Measurements from ENCODE around the gene NPAS2. TPM values are rescaled to one million over a fixed set of nuclear protein-coding genes. Genes with fewer than 3 reads are reported as not detected.

Gene NPAS2
- 1 to 10 TPM in 1 of 2 experiments, under 1 TPM in 1; 0.55 to 1.4 TPM for total RNA-seq

DNA sequence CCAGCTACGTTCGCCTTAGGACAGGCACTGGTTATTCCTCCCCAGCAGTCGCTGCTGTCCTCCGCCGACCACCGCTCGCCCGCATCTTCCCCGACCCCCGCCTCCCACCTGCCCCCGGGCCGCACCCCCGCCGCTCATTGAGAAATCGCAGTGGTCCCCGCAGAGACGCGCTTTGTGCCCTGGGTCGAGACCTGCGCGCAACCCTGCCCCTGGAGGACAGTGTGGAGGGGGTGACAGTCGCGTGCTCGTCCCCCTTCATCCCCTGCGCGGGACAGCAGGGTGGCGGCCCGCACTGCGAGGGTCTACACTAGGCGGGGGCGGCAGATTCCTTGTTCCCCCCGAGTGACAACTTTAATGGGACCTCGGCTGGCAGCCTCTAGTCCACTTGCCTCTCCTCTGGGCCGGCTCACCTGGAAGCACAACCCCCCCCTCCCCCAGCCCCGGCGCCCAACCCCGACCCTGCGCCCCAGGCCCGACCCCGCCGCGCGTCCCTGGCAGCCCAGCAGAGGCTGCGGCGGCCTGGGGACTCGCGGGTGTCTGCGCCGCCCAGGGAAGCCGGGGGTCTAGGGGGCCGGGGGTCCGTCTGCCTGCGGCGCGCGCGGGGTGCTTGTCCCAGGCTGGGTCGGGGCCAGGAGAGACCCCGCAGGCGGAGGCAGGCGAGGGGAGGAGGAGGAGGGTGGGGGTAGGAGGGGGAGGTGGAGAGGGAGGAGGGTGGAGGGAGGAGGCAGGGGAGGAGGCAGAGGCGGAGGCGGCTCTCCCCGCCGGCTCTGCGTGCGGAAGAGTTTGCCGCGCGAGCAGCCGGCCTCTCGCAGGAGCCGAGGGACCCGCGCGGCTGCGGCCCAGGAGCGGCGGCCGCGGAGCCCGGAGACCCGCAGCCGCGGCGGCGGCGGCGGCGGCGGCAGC lies at the start of gene NPAS2:
TSS of gene NPAS2 (plus strand) at position 770 of the 903 bp plus-strand sequence. CDS start 84,616 bp downstream, outside the sequence.
- peaks cover 8% of the 10 kb centered on the region for H3K4me1 Mint-ChIP-seq
- no peaks in the 10 kb centered on the region for H3K9me3 Mint-ChIP-seq
- H3K4me3 Mint-ChIP-seq, result peak within 1 kb of the TSS; percentile 6
- H3K27ac Mint-ChIP-seq, result no peak within 1 kb of the TSS
- H3K27me3 Mint-ChIP-seq, result peaks cover 56% of the 10 kb centered on the region
- ChIA-PET POLR2A (no interaction called here), CTCF (no interaction called here)
- no peak for DNase-seq
- no peaks in the 10 kb centered on the region for H3K36me3 Mint-ChIP-seq (ENCODE audit: low read depth)

DNA sequence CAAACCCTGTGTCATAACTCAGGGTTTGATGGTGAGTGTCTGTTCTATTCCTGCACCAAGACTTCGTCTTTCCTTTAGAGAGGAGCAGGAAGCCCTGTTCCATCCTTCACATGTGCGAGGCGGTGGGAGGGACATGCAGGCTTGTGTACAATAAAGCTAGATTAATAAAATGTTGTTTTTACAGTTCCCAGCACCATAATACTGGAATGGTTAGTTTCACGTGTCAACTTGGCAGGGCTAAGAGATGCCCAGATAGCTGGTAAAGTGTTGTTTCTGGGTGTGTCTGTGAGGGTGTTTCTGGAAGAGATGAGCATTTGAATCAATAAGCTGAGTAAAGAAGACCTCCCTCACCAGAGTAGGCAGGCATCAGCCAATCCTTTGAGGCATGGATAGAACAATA lies 48.8 kb upstream of the NPAS2 start:
- H3K4me3 Mint-ChIP-seq, result no peak overlapping the region
- no peak overlapping the region for H3K27ac Mint-ChIP-seq
- ChIA-PET POLR2A (no interaction called here), CTCF (no interaction called here)
- no peaks in the 10 kb centered on the region for H3K4me1 Mint-ChIP-seq
- no peaks in the 10 kb centered on the region for H3K9me3 Mint-ChIP-seq
- peaks cover 8% of the 10 kb centered on the region for H3K27me3 Mint-ChIP-seq
- H3K36me3 Mint-ChIP-seq (ENCODE audit: low read depth), result no peaks in the 10 kb centered on the region
- no peak for DNase-seq

GRCh38 chr2:100773538-100773937 lies 46.4 kb upstream of the NPAS2 start:
- CTCF ChIA-PET, result no interaction called here
- Mint-ChIP-seq H3K27me3 (peaks cover 7% of the 10 kb centered on the region), H3K36me3 (ENCODE audit: low read depth) (no peaks in the 10 kb centered on the region), H3K4me1 (no peaks in the 10 kb centered on the region), H3K9me3 (no peaks in the 10 kb centered on the region), H3K4me3 (no peak overlapping the region), H3K27ac (no peak overlapping the region)
- POLR2A ChIA-PET, result interaction anchor here (1.1 kb wide), 1 partner anchor 16 kb away, joined by 4 read pairs; no protein-coding TSS in a partner anchor
- no peak for DNase-seq

- no peaks in the 10 kb centered on the region for H3K9me3 Mint-ChIP-seq
- CTCF ChIA-PET, result interaction anchor here (1.9 kb wide), 1 partner anchor 169 kb away, joined by 4 read pairs; no protein-coding TSS in a partner anchor
- H3K4me3 Mint-ChIP-seq, result no peak overlapping the region
Observed at GRCh38 chr2:100776445-100776844, 43.5 kb upstream of the NPAS2 start.

DNA sequence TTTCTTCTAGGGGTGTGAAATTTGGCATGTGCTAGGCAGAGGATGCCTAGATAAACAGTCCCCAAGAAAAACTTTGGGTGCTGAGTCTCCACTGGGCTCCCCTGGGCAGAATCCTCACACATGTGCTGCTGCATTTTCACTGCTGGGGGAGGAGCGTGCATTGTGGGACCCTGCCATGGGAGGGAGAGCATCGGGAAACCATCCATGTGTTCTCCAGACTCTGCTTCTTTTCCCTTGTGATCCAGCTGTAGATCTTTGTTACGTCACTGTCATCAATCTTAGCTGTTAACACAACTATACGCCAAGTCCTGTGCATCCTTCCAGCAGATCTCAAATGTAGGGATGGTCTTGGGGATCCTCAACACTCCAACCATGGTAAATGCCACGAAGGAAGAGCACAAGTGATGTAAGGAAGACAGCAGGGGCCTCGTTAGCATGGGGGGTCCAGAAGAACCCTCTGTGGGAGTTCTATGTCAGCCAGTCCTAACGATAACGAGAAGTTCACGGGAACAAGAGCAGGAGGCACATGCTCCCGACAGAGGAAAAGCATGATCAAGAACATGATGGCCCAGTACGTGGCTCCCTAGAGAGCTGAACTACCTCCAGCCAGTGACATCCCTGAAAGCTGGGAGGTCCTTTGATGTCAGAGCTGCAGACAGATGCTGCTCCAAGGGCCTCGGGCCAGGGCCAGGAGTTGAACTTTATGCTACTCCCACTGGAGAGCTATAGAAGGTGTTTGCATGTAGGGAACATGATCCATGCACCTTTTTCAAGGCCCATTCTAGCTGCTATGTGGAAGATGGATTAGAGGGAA lies 41.1 kb upstream of the NPAS2 start:
- Mint-ChIP-seq H3K27me3 (peaks cover 7% of the 10 kb centered on the region), H3K4me1 (no peaks in the 10 kb centered on the region), H3K27ac (no peak overlapping the region), H3K36me3 (ENCODE audit: low read depth) (no peaks in the 10 kb centered on the region), H3K9me3 (no peaks in the 10 kb centered on the region), H3K4me3 (no peak overlapping the region)
- CTCF ChIA-PET, result no interaction called here
- POLR2A ChIA-PET, result no interaction called here
- no peak for DNase-seq

More at GRCh38 chr2:100776445-100776844, 43.5 kb upstream of the NPAS2 start:
- Mint-ChIP-seq H3K27me3 (peaks cover 7% of the 10 kb centered on the region), H3K4me1 (no peaks in the 10 kb centered on the region), H3K36me3 (ENCODE audit: low read depth) (no peaks in the 10 kb centered on the region), H3K27ac (no peak overlapping the region)
- no peak for DNase-seq
- POLR2A ChIA-PET, result no interaction called here

- DNase-seq, result no peak
- H3K27me3 Mint-ChIP-seq, result peaks cover 2% of the 10 kb centered on the region
- no peaks in the 10 kb centered on the region for H3K36me3 Mint-ChIP-seq (ENCODE audit: low read depth)
- no peak overlapping the region for H3K27ac Mint-ChIP-seq
- ChIA-PET POLR2A (no interaction called here), CTCF (interaction anchor here (1.4 kb wide), 1 partner anchor 16 kb away, joined by 3 read pairs; no protein-coding TSS in a partner anchor)
- H3K4me3 Mint-ChIP-seq, result no peak overlapping the region
- H3K4me1 Mint-ChIP-seq, result no peaks in the 10 kb centered on the region
- H3K9me3 Mint-ChIP-seq, result no peaks in the 10 kb centered on the region
Observed at GRCh38 chr2:100779908-100780202, 40.1 kb upstream of the NPAS2 start.

DNA sequence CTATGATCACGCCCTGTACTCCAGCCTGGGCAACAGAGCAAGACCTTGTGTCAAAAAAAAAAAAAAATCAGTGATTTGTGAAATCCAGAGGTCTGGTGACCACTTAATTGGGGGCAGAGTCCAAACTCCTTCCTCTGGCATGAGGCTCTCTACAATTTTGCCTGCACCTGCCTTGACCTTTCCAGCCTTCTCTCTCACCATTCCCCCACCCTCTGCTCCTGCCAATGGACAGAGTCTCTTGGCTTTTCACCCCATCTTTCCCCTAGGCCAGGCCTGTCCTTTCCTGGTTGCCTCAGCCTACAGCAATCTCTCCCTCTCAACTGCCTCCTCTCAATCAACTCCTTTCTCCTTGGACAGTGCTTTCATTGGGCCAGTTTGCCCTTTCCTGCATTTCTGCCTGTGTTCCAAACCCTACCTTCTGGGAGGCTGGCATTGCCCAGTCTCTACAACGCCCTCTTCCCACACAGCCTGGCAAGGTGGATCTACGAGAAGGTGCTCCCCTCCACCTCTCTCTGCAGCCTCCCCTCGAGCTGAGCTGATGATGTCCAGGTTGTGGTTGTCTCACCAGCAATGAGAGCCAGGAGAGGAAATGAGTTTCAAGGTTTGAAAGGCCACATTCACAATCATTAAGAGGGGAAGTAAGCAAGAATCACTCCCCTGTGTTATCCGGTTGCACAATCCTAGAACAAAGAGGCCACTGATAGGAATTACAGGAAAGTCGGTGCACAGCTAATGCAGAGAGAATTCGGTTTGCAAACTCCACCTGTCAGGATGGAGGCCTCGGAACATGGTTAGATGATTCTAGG lies 39.5 kb upstream of the NPAS2 start:
- Mint-ChIP-seq H3K36me3 (ENCODE audit: low read depth) (no peaks in the 10 kb centered on the region), H3K4me1 (no peaks in the 10 kb centered on the region)
- POLR2A ChIA-PET, result no interaction called here

GRCh38 chr2:100781009-100781325 lies 39.0 kb upstream of the NPAS2 start:
- CTCF ChIA-PET, result interaction anchor here (1.4 kb wide), 1 partner anchor 14 kb away, joined by 3 read pairs; no protein-coding TSS in a partner anchor

More for the DNA sequence above, 39.5 kb upstream of the NPAS2 start:
- Mint-ChIP-seq H3K9me3 (no peaks in the 10 kb centered on the region), H3K4me3 (no peak overlapping the region), H3K27me3 (peaks cover under 1% of the 10 kb centered on the region), H3K27ac (no peak overlapping the region)
- CTCF ChIA-PET, result interaction anchor here (1.4 kb wide), 1 partner anchor 15 kb away, joined by 3 read pairs; no protein-coding TSS in a partner anchor
- DNase-seq, result no peak

GRCh38 chr2:100781523-100782379 lies 38.2 kb upstream of the NPAS2 start:
- Mint-ChIP-seq H3K4me3 (no peak overlapping the region), H3K27me3 (no peaks in the 10 kb centered on the region), H3K27ac (no peak overlapping the region), H3K4me1 (no peaks in the 10 kb centered on the region), H3K9me3 (no peaks in the 10 kb centered on the region), H3K36me3 (ENCODE audit: low read depth) (no peaks in the 10 kb centered on the region)
- no peak for DNase-seq
- ChIA-PET CTCF (no interaction called here), POLR2A (no interaction called here)

More at GRCh38 chr2:100781009-100781325, 39.0 kb upstream of the NPAS2 start:
- POLR2A ChIA-PET, result no interaction called here
- no peaks in the 10 kb centered on the region for H3K36me3 Mint-ChIP-seq (ENCODE audit: low read depth)
- H3K4me1 Mint-ChIP-seq, result no peaks in the 10 kb centered on the region
- H3K4me3 Mint-ChIP-seq, result no peak overlapping the region
- no peaks in the 10 kb centered on the region for H3K27me3 Mint-ChIP-seq
- no peaks in the 10 kb centered on the region for H3K9me3 Mint-ChIP-seq
- no peak for DNase-seq
- H3K27ac Mint-ChIP-seq, result no peak overlapping the region

DNA sequence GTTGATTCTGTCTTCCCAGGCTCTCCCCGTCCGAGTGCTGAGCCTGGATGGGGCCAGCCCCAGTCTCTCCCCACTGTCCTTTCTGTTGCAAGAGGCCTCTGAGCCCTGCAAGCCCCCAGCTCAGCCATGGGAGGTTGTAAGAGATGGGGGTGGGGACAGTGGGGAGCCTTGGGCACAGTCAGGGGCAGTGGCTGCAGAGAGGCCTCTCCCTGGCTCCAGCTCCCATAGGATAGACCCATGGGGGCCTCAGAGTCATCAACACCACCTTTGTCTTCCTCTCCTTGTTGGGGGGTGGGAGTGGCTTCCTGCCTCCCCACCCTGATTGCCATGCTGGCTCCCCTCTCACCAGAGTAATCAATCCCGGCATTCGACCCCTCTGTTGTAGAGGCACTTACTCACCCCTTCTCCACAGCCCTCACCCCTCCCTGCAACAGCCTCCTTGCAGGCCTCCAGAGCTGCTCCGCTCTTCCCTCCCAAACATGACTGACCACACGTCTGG lies 37.5 kb upstream of the NPAS2 start:
- H3K4me3 Mint-ChIP-seq, result no peak overlapping the region
- no peaks in the 10 kb centered on the region for H3K9me3 Mint-ChIP-seq
- no peaks in the 10 kb centered on the region for H3K36me3 Mint-ChIP-seq (ENCODE audit: low read depth)
- DNase-seq, result no peak
- ChIA-PET POLR2A (no interaction called here), CTCF (no interaction called here)
- H3K27ac Mint-ChIP-seq, result no peak overlapping the region
- no peaks in the 10 kb centered on the region for H3K4me1 Mint-ChIP-seq
- H3K27me3 Mint-ChIP-seq, result no peaks in the 10 kb centered on the region

GRCh38 chr2:100783987-100784386 lies 36.0 kb upstream of the NPAS2 start:
- Mint-ChIP-seq H3K4me1 (no peaks in the 10 kb centered on the region), H3K27ac (no peak overlapping the region), H3K4me3 (no peak overlapping the region), H3K36me3 (ENCODE audit: low read depth) (no peaks in the 10 kb centered on the region), H3K9me3 (no peaks in the 10 kb centered on the region), H3K27me3 (no peaks in the 10 kb centered on the region)
- DNase-seq, result no peak
- POLR2A ChIA-PET, result no interaction called here
- CTCF ChIA-PET, result no interaction called here

GRCh38 chr2:100784681-100785080 lies 35.3 kb upstream of the NPAS2 start:
- Mint-ChIP-seq H3K27me3 (no peaks in the 10 kb centered on the region), H3K36me3 (ENCODE audit: low read depth) (no peaks in the 10 kb centered on the region), H3K9me3 (no peaks in the 10 kb centered on the region), H3K4me3 (no peak overlapping the region), H3K4me1 (no peaks in the 10 kb centered on the region), H3K27ac (no peak overlapping the region)
- CTCF ChIA-PET, result no interaction called here
- POLR2A ChIA-PET, result no interaction called here
- DNase-seq, result no peak
